ENCODE measurements around the gene PPP2R2C.

PPP2R2C gene

GRCh38 chr4:6359536-6360308, 112.7 kb downstream of the PPP2R2C start:
- no peak for DNase-seq

- DNase-seq: no peak
Measured at GRCh38 chr4:6357476-6357875, 114.9 kb downstream of the PPP2R2C start.

- DNase-seq: no peak
Measured at GRCh38 chr4:6356076-6356560, 116.3 kb downstream of the PPP2R2C start.

GRCh38 chr4:6355052-6355451, 117.4 kb downstream of the PPP2R2C start:
- DNase-seq: peak; percentile 60

- no peak for DNase-seq
Measured at GRCh38 chr4:6354626-6355025, 117.8 kb downstream of the PPP2R2C start.

GRCh38 chr4:6354119-6354518, 118.3 kb downstream of the PPP2R2C start:
- peak; percentile 13 for DNase-seq

GRCh38 chr4:6352031-6352692, 120.3 kb downstream of the PPP2R2C start:
- DNase-seq: no peak

- no peak for DNase-seq
Measured at GRCh38 chr4:6351246-6352000, 121.0 kb downstream of the PPP2R2C start.

GRCh38 chr4:6350646-6351045, 121.8 kb downstream of the PPP2R2C start:
- no peak for DNase-seq

- DNase-seq: no peak
Measured at GRCh38 chr4:6349896-6350603, 122.4 kb downstream of the PPP2R2C start.

- no peak for DNase-seq
Measured at GRCh38 chr4:6348408-6348807, 124.0 kb downstream of the PPP2R2C start.

- DNase-seq: no peak
Measured at GRCh38 chr4:6347511-6348045, 124.8 kb downstream of the PPP2R2C start.

GRCh38 chr4:6346373-6347110, 125.9 kb downstream of the PPP2R2C start:
- no peak for DNase-seq

GRCh38 chr4:6345866-6346265, 126.5 kb downstream of the PPP2R2C start:
- DNase-seq: no peak

- no peak for DNase-seq
Measured at GRCh38 chr4:6345096-6345830, 127.2 kb downstream of the PPP2R2C start.

- no peak for DNase-seq
Measured at GRCh38 chr4:6343939-6344408, 128.4 kb downstream of the PPP2R2C start.

- peak; percentile 49 for DNase-seq
Measured at GRCh38 chr4:6342530-6343293, 129.7 kb downstream of the PPP2R2C start.

GRCh38 chr4:6341696-6342095, 130.7 kb downstream of the PPP2R2C start:
- no peak for DNase-seq

GRCh38 chr4:6340446-6341015, 131.9 kb downstream of the PPP2R2C start:
- DNase-seq: no peak

All from hematopoietic multipotent progenitor cell treated with erythropoietin and hydrocortisone succinate and interleukin-3 and kit ligand, for 4 days (in vitro differentiated cells).